ELR (cell line): ENCODE measurements around the gene CRLF1.

ENCODE experiments used
- DNase-seq: peaks from one replicate; pipeline ENCODE4 v3.0.0-alpha.2; 2015; ENCODE audit warnings: low read depth

Gene CRLF1

GRCh38 chr19:18606281-18607225 lies at the start of gene CRLF1:
TSS of gene CRLF1 (minus strand) at chr19:18606799. CDS start at chr19:18606656, 143 bp downstream.
- DNase-seq = no peak

- no peak for DNase-seq
These were observed 48.7 kb upstream of the CRLF1 start for GRCh38 chr19:18655173-18655844.

GRCh38 chr19:18654469-18654868 lies 47.9 kb upstream of the CRLF1 start:
- DNase-seq = no peak

GRCh38 chr19:18653853-18654252 lies 47.3 kb upstream of the CRLF1 start:
- DNase-seq = no peak

- no peak for DNase-seq
These were observed 45.1 kb upstream of the CRLF1 start for GRCh38 chr19:18651733-18652132.

GRCh38 chr19:18651300-18651699 lies 44.7 kb upstream of the CRLF1 start:
- DNase-seq = no peak

- peak; percentile 83 for DNase-seq
These were observed 44.0 kb upstream of the CRLF1 start for GRCh38 chr19:18650468-18651041.

GRCh38 chr19:18650021-18650390 lies 43.4 kb upstream of the CRLF1 start:
- DNase-seq = no peak

GRCh38 chr19:18649371-18650020 lies 42.9 kb upstream of the CRLF1 start:
- DNase-seq = no peak

- no peak for DNase-seq
These were observed 42.3 kb upstream of the CRLF1 start for GRCh38 chr19:18648973-18649315.

GRCh38 chr19:18647807-18648206 lies 41.2 kb upstream of the CRLF1 start:
- DNase-seq = no peak

GRCh38 chr19:18647371-18647767 lies 40.8 kb upstream of the CRLF1 start:
- DNase-seq = no peak

GRCh38 chr19:18646535-18647370 lies 40.2 kb upstream of the CRLF1 start:
- no peak for DNase-seq

- DNase-seq = no peak
These were observed 38.5 kb upstream of the CRLF1 start for GRCh38 chr19:18645035-18645511.

- peak; percentile 64 for DNase-seq
These were observed 37.8 kb upstream of the CRLF1 start for GRCh38 chr19:18644196-18645034.

GRCh38 chr19:18639706-18640243 lies 33.2 kb upstream of the CRLF1 start:
- DNase-seq = no peak

GRCh38 chr19:18637673-18638630 lies 31.4 kb upstream of the CRLF1 start:
- DNase-seq = no peak

- no peak for DNase-seq
These were observed 30.5 kb upstream of the CRLF1 start, which contains the start of gene KLHL26 for GRCh38 chr19:18636969-18637629. TSS of gene KLHL26 (plus strand) at chr19:18637028. CDS start at chr19:18637055, 27 bp downstream.
